Ecto neural progenitor cell (in vitro differentiated cells): ENCODE results near the gene TMPRSS7.

ENCODE experiments used
- DNase-seq: peaks from one replicate; pipeline ENCODE4 v3.0.0-alpha.2; 2018; ENCODE audit warnings: low spot score

TMPRSS7 gene

GRCh38 chr3:112129925-112130637 lies 95.5 kb downstream of the TMPRSS7 start:
- DNase-seq, result no peak

- no peak for DNase-seq
These were observed 96.1 kb downstream of the TMPRSS7 start for GRCh38 chr3:112130638-112130993.
